Bronchial epithelial cell (primary cell): ENCODE data around the gene ACRBP. TPM values are rescaled to one million over a fixed set of nuclear protein-coding genes. Genes with fewer than 3 reads are reported as not detected.

Experiments used
- DNase-seq: peaks from one replicate; pipeline ENCODE4 v3.0.0-alpha.2; 2010; ENCODE audit warnings: low read depth
- FAIRE-seq: peaks from 2 replicates; lab custom pipeline; 2011; peaks lifted over from hg19 to GRCh38; lab: Jason Lieb, UNC
- H3K27me3 ChIP-seq: 2 replicates; pipeline ENCODE4 v1.5.1; 2011; ENCODE audit warnings: low read length; ENCODE audit not compliant: control insufficient read depth, insufficient read depth
- H3K36me3 ChIP-seq: 2 replicates; pipeline ENCODE4 v1.5.1; 2011; ENCODE audit warnings: low read length; ENCODE audit not compliant: control insufficient read depth, insufficient read depth
- H3K4me3 ChIP-seq: 2 replicates; pipeline ENCODE4 v1.5.1; 2011; ENCODE audit warnings: mild to moderate bottlenecking, low read depth, low read length, control low read depth
- total RNA-seq: library from RNA; depleted of rRNA; stranded (reverse); fragments of >200 nt; gene quantifications from 2 replicates; pipeline ENCODE4 v1.2.1, GENCODE V29; 2014
- TF ChIP-seq, protein P1 (sequence below): IDR thresholded peaks from 2 replicates; pipeline ENCODE4 v1.5.1; 2011; ENCODE audit warnings: mild to moderate bottlenecking, moderate library complexity, low read length, control low read depth, inconsistent platforms; ENCODE audit not compliant: insufficient read depth, severe bottlenecking

ACRBP gene
- total RNA-seq, 1 donor from 2014 or later = under 0.01 TPM

DNA sequence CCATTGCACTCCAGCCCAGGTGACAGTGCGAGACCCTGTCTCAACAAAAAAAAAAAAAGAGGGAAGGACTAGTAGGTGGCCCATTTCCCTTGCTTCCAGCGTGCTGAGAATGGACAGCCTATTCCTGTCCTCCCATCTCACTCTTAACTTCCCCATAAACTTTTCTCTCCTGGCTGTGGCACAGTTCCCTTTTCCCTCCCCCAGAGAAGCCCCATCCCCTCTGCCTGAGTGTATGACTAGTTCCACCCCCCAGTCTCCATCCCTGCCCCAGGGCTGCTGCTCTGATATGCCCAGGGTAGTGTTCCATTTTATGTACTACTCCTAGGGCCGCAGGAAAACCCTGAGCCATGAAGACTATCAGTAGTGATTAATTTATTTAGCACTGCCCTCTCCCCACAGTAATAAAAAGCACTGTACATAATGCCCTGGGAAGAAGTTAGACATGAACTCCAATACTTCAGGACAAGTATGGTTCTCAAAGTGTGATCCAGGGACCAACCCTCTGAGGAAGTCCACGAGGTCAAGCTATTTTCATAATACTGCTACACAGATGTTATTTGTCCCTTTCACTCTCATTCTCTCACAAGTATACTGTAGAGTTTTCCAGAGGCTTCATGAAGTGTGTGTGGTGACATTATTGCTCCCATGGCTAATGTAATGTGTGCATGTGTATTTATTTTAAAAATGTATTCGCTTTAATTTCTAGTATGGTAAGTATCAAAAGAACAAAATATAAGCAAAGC lies 28.6 kb downstream of the ACRBP start:
- no peak for DNase-seq
- Histone ChIP-seq H3K36me3 (peaks cover 3% of the 10 kb centered on the region), H3K4me3 (no peak overlapping the region), H3K27me3 (no peaks in the 10 kb centered on the region)
- TF ChIP-seq, protein P1, sequence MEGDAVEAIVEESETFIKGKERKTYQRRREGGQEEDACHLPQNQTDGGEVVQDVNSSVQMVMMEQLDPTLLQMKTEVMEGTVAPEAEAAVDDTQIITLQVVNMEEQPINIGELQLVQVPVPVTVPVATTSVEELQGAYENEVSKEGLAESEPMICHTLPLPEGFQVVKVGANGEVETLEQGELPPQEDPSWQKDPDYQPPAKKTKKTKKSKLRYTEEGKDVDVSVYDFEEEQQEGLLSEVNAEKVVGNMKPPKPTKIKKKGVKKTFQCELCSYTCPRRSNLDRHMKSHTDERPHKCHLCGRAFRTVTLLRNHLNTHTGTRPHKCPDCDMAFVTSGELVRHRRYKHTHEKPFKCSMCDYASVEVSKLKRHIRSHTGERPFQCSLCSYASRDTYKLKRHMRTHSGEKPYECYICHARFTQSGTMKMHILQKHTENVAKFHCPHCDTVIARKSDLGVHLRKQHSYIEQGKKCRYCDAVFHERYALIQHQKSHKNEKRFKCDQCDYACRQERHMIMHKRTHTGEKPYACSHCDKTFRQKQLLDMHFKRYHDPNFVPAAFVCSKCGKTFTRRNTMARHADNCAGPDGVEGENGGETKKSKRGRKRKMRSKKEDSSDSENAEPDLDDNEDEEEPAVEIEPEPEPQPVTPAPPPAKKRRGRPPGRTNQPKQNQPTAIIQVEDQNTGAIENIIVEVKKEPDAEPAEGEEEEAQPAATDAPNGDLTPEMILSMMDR = no peak
- no peak for FAIRE-seq

DNA sequence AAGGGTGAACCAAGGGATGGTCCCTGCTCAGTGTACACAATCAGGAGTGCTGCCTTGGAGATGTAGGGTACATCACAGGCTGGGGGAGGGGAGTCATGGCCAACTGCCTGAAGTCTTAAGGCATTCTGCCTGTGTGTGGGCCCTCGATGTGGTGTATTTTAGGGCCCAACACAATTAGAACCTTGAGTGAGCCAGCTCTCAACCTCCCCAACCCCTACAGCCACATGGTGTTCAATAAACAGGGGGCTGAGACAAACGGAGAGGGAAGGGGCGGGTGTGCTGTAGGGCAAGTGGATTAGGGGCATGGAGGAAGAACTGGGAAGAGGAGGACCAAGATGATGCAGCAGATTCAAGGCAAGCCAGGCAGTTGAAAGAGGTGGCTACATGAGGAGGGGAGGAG lies 31.4 kb downstream of the ACRBP start:
- FAIRE-seq = no peak
- TF ChIP-seq, protein P1 = no peak
- no peaks in the 10 kb centered on the region for H3K27me3 ChIP-seq
- DNase-seq = no peak
- peaks cover 3% of the 10 kb centered on the region for H3K36me3 ChIP-seq
- no peak overlapping the region for H3K4me3 ChIP-seq

DNA sequence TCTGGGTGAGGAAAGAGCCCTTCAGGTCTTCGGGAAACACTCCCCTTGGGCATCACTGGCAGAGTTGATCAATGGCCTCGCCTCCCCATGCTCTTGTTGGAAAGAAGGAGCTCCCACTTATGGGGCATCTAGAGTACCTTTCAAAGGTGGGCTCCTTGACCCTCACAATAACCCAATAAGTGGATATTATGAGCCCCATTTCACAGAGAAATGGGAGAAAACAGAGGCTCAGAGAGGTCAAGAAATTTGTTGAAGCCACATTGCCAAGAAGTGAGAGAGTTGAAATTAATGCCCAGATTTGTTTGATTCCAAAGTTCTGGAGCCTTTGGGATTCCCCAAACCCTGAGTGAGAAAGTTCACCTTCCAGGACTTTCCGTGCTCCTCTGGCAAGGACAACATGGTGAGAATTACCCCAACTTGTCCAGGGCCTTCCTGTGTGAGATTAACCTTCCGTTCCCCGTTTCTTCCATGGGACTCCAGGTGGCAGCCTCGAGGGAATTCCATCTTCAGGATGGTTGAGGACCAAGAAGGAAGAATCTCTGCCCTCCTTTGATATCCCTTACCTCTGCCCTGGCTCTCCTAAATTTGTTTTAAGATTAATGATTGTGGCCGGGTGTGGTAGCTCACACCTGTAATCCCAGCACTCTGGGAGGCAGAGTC lies 32.6 kb downstream of the ACRBP start:
- Histone ChIP-seq H3K4me3 (no peak overlapping the region), H3K36me3 (no peaks in the 10 kb centered on the region), H3K27me3 (no peaks in the 10 kb centered on the region)
- FAIRE-seq = no peak
- TF ChIP-seq, protein P1 = peak; percentile 36
- DNase-seq = no peak

DNA sequence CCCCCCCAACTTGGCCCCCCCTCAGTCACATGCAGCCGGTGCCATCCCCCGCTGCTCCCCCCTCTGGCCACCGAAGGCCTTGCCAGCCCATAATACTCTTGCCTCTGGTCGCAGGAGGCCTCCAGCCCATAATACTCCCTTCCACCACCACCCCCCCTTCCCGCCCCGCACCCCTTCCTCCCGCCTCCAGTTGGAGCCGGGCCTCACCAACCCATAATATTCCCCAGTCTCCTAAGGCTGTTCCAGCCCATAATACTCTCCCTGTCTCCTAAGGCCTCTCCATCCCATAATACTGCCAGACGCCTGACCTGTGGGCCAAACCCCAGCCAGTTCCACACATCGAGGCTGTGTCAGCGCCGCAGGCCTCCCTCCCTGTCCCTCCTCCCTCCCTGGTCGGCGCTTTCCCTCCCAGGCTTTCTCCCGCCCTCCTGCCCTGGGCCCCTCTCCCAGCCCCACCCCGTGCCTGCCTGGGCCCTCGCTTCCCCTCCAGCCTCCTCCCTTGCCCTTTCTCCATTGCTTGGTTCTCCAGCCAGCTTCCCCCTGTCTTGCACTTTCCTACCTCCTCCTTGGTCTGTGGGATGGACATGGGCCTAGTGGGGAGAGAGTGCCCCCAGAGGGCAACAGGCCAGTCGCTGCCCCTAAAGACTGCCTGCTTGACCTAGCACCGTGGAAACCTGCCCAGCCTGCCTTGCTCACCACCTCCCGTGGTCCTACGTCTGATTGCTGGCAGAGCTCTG lies 33.3 kb downstream of the ACRBP start:
- no peak for FAIRE-seq
- DNase-seq = peak; percentile 79
- H3K4me3 ChIP-seq = no peak overlapping the region

GRCh38 chr12:6613015-6613775 lies 34.0 kb downstream of the ACRBP start:
- TF ChIP-seq, protein P1 = no peak
- H3K36me3 ChIP-seq = no peaks in the 10 kb centered on the region
- DNase-seq (peak; percentile 42), FAIRE-seq (no peak)
- H3K4me3 ChIP-seq = no peak overlapping the region
- no peaks in the 10 kb centered on the region for H3K27me3 ChIP-seq

More for the DNA sequence above, 33.3 kb downstream of the ACRBP start:
- Histone ChIP-seq H3K36me3 (no peaks in the 10 kb centered on the region), H3K27me3 (no peaks in the 10 kb centered on the region)
- TF ChIP-seq, protein P1 = no peak
